Caki2 (cell line): ENCODE data around the gene EVI5L. TPM values are rescaled to one million over a fixed set of nuclear protein-coding genes. Genes with fewer than 3 reads are reported as not detected.
"Not testable (repeated sequence)": the region's sequence is repeated elsewhere in the genome, so short reads cannot be mapped to it uniquely, and the experiment has no call there.

ENCODE experiments used
- DNase-seq: peaks from one replicate; pipeline ENCODE4 v3.0.0-alpha.2; 2015; ENCODE audit warnings: low read depth
- in situ Hi-C: cut with HindIII; loops from 2 replicates; pipeline ENCODE4 v1.10.0; 2016; ENCODE audit warnings: low sequenced_read_pairs, low pct_unique_long_range_greater_than_20kb, mixed read lengths
- total RNA-seq: library from RNA; depleted of rRNA; stranded (reverse); fragments of >200 nt; shearing (Covaris generic); gene quantifications from 2 replicates; pipeline ENCODE4 v1.2.3, GENCODE V29; 2014; ENCODE audit warnings: low replicate concordance

EVI5L gene
- total RNA-seq, 1 experiment from 2014 or later, result 2.9 TPM

- DNase-seq, result no peak
- in situ Hi-C loops, result no loop called here
These were observed 49.2 kb downstream of the EVI5L start for GRCh38 chr19:7879111-7879807.

GRCh38 chr19:7879836-7880235, 49.8 kb downstream of the EVI5L start:
- DNase-seq, result no peak
- in situ Hi-C loops, result no loop called here

GRCh38 chr19:7881910-7882309, 51.9 kb downstream of the EVI5L start:
- no peak for DNase-seq
- in situ Hi-C loops, result no loop called here

- no peak for DNase-seq
These were observed 53.1 kb downstream of the EVI5L start for GRCh38 chr19:7883105-7883504.

GRCh38 chr19:7883796-7884570, 54.0 kb downstream of the EVI5L start:
- in situ Hi-C loops, result no loop called here
- no peak for DNase-seq

More at GRCh38 chr19:7883105-7883504, 53.1 kb downstream of the EVI5L start:
- in situ Hi-C loops, result no loop called here

- in situ Hi-C loops, result no loop called here
- no peak for DNase-seq
These were observed 55.8 kb downstream of the EVI5L start for GRCh38 chr19:7885818-7886217.

GRCh38 chr19:7887408-7888144, 57.6 kb downstream of the EVI5L start:
- DNase-seq, result no peak
- in situ Hi-C loops, result no loop called here

GRCh38 chr19:7888145-7888825, 58.3 kb downstream of the EVI5L start, which contains the start of gene LRRC8E:
Gene LRRC8E, plus strand, starts transcription at chr19:7888510. Its CDS starts 7,094 bp downstream, at chr19:7895604.
- in situ Hi-C loops, result no loop called here

GRCh38 chr19:7888826-7889217, 58.8 kb downstream of the EVI5L start:
- in situ Hi-C loops, result no loop called here
- DNase-seq, result no peak

More at GRCh38 chr19:7888145-7888825, 58.3 kb downstream of the EVI5L start, which contains the start of gene LRRC8E:
- peak; percentile 39 for DNase-seq

- peak; percentile 51 for DNase-seq
- in situ Hi-C loops, result not testable (repeated sequence)
These were observed 63.5 kb downstream of the EVI5L start for GRCh38 chr19:7893362-7894101.

GRCh38 chr19:7894612-7895309, 64.7 kb downstream of the EVI5L start:
- in situ Hi-C loops, result no loop called here
- DNase-seq, result no peak

- no peak for DNase-seq
- in situ Hi-C loops, result no loop called here
These were observed 65.5 kb downstream of the EVI5L start for GRCh38 chr19:7895565-7895964.

- in situ Hi-C loops, result no loop called here
These were observed 67.3 kb downstream of the EVI5L start for GRCh38 chr19:7897292-7897691.

GRCh38 chr19:7898967-7899366, 68.9 kb downstream of the EVI5L start:
- no peak for DNase-seq
- in situ Hi-C loops, result no loop called here

More at GRCh38 chr19:7897292-7897691, 67.3 kb downstream of the EVI5L start:
- DNase-seq, result no peak

GRCh38 chr19:7899751-7900378, 69.8 kb downstream of the EVI5L start:
- no peak for DNase-seq
- in situ Hi-C loops, result no loop called here

- in situ Hi-C loops, result no loop called here
- DNase-seq, result no peak
These were observed 70.4 kb downstream of the EVI5L start for GRCh38 chr19:7900401-7900870.

- in situ Hi-C loops, result no loop called here
- no peak for DNase-seq
These were observed 70.9 kb downstream of the EVI5L start for GRCh38 chr19:7900931-7901330.
